ENCODE results near the gene LMCD1.

- no peak for TF ChIP-seq CEBPB (IDR thresholded peaks at IDR 0.05)
- no peak for TF ChIP-seq ZFP36 (IDR thresholded peaks at IDR 0.05; ENCODE audit: borderline replicate concordance, partially characterized antibody)
- no peak for TF ChIP-seq NR3C1 (IDR thresholded peaks at IDR 0.05)
- TF ChIP-seq CTCF (IDR thresholded peaks at IDR 0.05) = no peak
- no peak for TF ChIP-seq MAFK (IDR thresholded peaks at IDR 0.05; ENCODE audit: partially characterized antibody)
- no peak for TF ChIP-seq SREBF2 (IDR thresholded peaks at IDR 0.05)
- TF ChIP-seq EHMT2 (IDR thresholded peaks at IDR 0.05; ENCODE audit: low read depth) = no peak
- no peak for TF ChIP-seq USF2 (IDR thresholded peaks at IDR 0.05)
- TF ChIP-seq RCOR1 (IDR thresholded peaks at IDR 0.05; ENCODE audit: low read depth, low read length) = no peak
- no peak for TF ChIP-seq NFE2L2 (conservative IDR thresholded peaks at IDR 0.05; ENCODE audit: low read length)
- TF ChIP-seq SMC3 (IDR thresholded peaks at IDR 0.05) = no peak
- TF ChIP-seq JUN (IDR thresholded peaks at IDR 0.05) = no peak
- TF ChIP-seq ESRRA (IDR thresholded peaks at IDR 0.05; ENCODE audit: borderline replicate concordance, low read length) = no peak
These were observed 54.3 kb downstream of the LMCD1 start for GRCh38 chr3:8555725-8556472.
